ENCODE measurements around the gene TBX4.

DNA sequence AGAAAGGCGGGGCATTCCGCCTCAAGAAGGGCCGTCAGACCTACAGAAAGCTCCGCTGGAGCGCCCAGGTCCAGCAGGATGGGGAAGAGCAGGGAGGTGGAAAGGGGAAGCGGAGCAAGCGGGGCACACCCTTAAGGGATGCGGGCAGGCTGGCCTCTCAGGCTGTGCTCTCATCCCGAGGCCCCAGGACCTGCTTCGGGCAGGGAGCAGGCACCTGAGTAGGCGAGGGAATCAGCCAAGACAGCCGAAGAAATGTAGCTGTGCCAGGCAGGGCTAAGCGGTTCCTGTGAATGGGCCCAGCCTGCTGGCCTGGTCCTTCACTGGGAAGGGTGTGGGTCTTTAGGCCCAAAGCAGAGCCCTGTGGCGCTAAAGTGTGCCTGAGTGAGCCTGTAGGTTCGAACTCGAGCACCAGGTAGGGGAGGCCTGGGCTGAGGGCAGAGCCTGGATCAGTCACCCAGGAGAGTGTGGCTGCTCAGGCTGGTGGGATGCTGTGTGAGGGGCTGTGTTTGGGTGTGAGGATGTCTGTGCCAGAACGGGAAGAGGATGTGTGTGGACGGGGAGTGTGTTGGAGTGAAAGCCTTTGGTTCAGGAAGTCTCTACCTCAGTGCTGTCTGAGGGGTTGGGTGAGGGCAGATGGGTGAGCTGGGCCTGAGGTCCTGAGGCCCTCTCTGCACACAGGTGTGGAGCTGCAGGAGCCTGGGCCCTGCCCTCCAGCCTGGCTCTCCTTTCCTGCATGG, 3.3 kb downstream of the TBX4 start:
- no peak for TF ChIP-seq CTCF (optimal IDR thresholded peaks at IDR 0.05 in 1 of 3, IDR thresholded peaks at IDR 0.05 in 1 of 3, conservative IDR thresholded peaks at IDR 0.05 in 1 of 3; ENCODE audit: extremely low read depth in 1 of 3, insufficient read depth in 2 of 3, low read length in 3 of 3)
- no peak for TF ChIP-seq EZH2 (IDR thresholded peaks at IDR 0.05; ENCODE audit: low read length)
